GM12878 (cell line): ENCODE data around the gene KRTAP5-8. TPM values are rescaled to one million over a fixed set of nuclear protein-coding genes. Genes with fewer than 3 reads are reported as not detected.

Source experiments
- ATAC-seq: fragments of 200-7000 bp; cut with Tn5 transposase; 3 replicates; pipeline ENCODE4 v1.9.1; 2020; ENCODE audit warnings: mild to moderate bottlenecking, moderate library complexity
- BruUV-seq: library from RNA; stranded (reverse); fragments of 400-500 nt; replicated peaks from 2 replicates; lab custom pipeline; 2021; lab: Mats Ljungman, UMichigan
- CTCF ChIA-PET: fragments of 300-600 bp; sonication (Branson Sonifier 250); formaldehyde crosslinking; extraction: SDS; loops from one replicate; lab custom pipeline; 2021; ENCODE audit warnings: inconsistent platforms; lab: Yijun Ruan, JAX
- POLR2A ChIA-PET: fragments of 350-600 bp; formaldehyde crosslinking; extraction: SDS; loops from one replicate; lab custom pipeline; 2021; ENCODE audit warnings: inconsistent platforms; lab: Charles Lee
- RAD21 ChIA-PET: fragments of 300-600 bp; sonication (Branson Sonifier 250); formaldehyde crosslinking; loops from one replicate; lab custom pipeline; 2023; ENCODE audit warnings: antibody characterized with exemption; ENCODE audit not compliant: unreplicated experiment; lab: Charles Lee
- SMC1A ChIA-PET: fragments of 300-600 bp; sonication (Branson Sonifier 250); formaldehyde crosslinking; loops from one replicate; lab custom pipeline; 2023; ENCODE audit not compliant: unreplicated experiment, uncharacterized antibody; lab: Charles Lee
- DNase-seq: peaks from one replicate; pipeline ENCODE4 v3.0.0-alpha.2; 2011; ENCODE audit warnings: low read depth, low spot score
- FAIRE-seq: peaks from 3 replicates; lab custom pipeline; 2011; peaks lifted over from hg19 to GRCh38; lab: Jason Lieb, UNC
- H2AFZ ChIP-seq: 2 replicates; pipeline ENCODE4 v1.6.0; 2011; ENCODE audit warnings: low read depth, low read length, control low read depth; ENCODE audit not compliant: control insufficient read depth
- H3K27ac ChIP-seq: 2 replicates; pipeline ENCODE4 v1.5.1; 2011; ENCODE audit warnings: control low read depth; ENCODE audit not compliant: control insufficient read depth, insufficient read depth
- H3K27me3 ChIP-seq, 2 experiments: replicated peaks in 1 of 2; 2 replicates each; pipeline versions ENCODE4 v1.6.0 to v1.6.1; 2011; ENCODE audit warnings: low read length in 1 of 2; ENCODE audit not compliant: control insufficient read depth in 2 of 2, insufficient read depth in 2 of 2
- H3K36me3 ChIP-seq, 2 experiments: 2 replicates each; pipeline ENCODE4 v1.5.1; 2011; ENCODE audit warnings: low read length in 1 of 2; ENCODE audit not compliant: control insufficient read depth in 2 of 2, insufficient read depth in 2 of 2
- H3K4me1 ChIP-seq: 2 replicates; pipeline ENCODE4 v1.6.1; 2011; ENCODE audit warnings: mild to moderate bottlenecking, low read length, moderate library complexity, mixed read lengths; ENCODE audit not compliant: control insufficient read depth, insufficient read depth
- H3K4me2 ChIP-seq: 2 replicates; pipeline ENCODE4 v1.6.0; 2011; ENCODE audit warnings: control low read depth; ENCODE audit not compliant: control insufficient read depth, insufficient read depth
- H3K4me3 ChIP-seq: fragments of 200-600 bp; sonication (generic); 2 replicates; pipeline ENCODE4 v1.5.1; 2016
- H3K79me2 ChIP-seq: 2 replicates; pipeline ENCODE4 v1.6.0; 2011; ENCODE audit warnings: low read length; ENCODE audit not compliant: control insufficient read depth, insufficient read depth
- H3K9ac ChIP-seq: 2 replicates; pipeline ENCODE4 v1.8.0; 2011; ENCODE audit warnings: low read length, control low read depth, mixed read lengths; ENCODE audit not compliant: control insufficient read depth, insufficient read depth
- H3K9me3 ChIP-seq: replicated peaks from 3 replicates; pipeline ENCODE4 v1.5.1; 2011; ENCODE audit warnings: mild to moderate bottlenecking, low read length; ENCODE audit not compliant: control insufficient read depth, insufficient read depth
- H4K20me1 ChIP-seq: 2 replicates; pipeline ENCODE4 v1.6.0; 2011; ENCODE audit not compliant: control insufficient read depth, insufficient read depth
- ATF7 ChIP-seq: fragments of 450-650 bp; IDR thresholded peaks from 2 replicates; pipeline ENCODE4 v1.6.1; 2016; ENCODE audit warnings: low read depth, mild to moderate bottlenecking
- BRCA1 ChIP-seq: IDR thresholded peaks from 2 replicates; pipeline ENCODE4 v1.6.1; 2011; ENCODE audit warnings: low read depth, low read length, improper control_type of control experiment
- CREB1 ChIP-seq: IDR thresholded peaks from 2 replicates; pipeline ENCODE4 v1.6.1; 2012; ENCODE audit warnings: low read depth, mild to moderate bottlenecking, inconsistent platforms
- ESRRA ChIP-seq: IDR thresholded peaks from 2 replicates; pipeline ENCODE4 v1.6.1; 2012; ENCODE audit warnings: mild to moderate bottlenecking, low read length, improper control_type of control experiment
- FOXM1 ChIP-seq: IDR thresholded peaks from 2 replicates; pipeline ENCODE4 v1.6.1; 2012; ENCODE audit warnings: low read depth, mild to moderate bottlenecking, inconsistent platforms, low read length, moderate library complexity
- NR2F1 ChIP-seq: fragments of 450-650 bp; conservative IDR thresholded peaks from 2 replicates; pipeline ENCODE4 v1.6.1; 2017; ENCODE audit warnings: mild to moderate bottlenecking
- POLR2AphosphoS5 ChIP-seq: IDR thresholded peaks from 2 replicates; pipeline ENCODE4 v1.6.1; 2011; ENCODE audit warnings: mild to moderate bottlenecking, low read length, inconsistent platforms
- RAD51 ChIP-seq: fragments of 450-650 bp; IDR thresholded peaks from 2 replicates; pipeline ENCODE4 v1.6.1; 2016; ENCODE audit warnings: moderate library complexity, mild to moderate bottlenecking, inconsistent platforms
- SIX5 ChIP-seq: IDR thresholded peaks from 2 replicates; pipeline ENCODE4 v1.6.1; 2011; ENCODE audit warnings: mild to moderate bottlenecking, low read depth, low read length, moderate library complexity; ENCODE audit not compliant: severe bottlenecking
- SMAD5 ChIP-seq: IDR thresholded peaks from 2 replicates; pipeline ENCODE4 v1.6.1; 2016; ENCODE audit warnings: antibody characterized with exemption, low read depth
- SRF ChIP-seq, 2 experiments: IDR thresholded peaks; 2 replicates each; pipeline ENCODE4 v1.6.1; 2011; ENCODE audit warnings: low read depth in 2 of 2, low read length in 2 of 2, mild to moderate bottlenecking in 1 of 2, moderate library complexity in 1 of 2
- SUZ12 ChIP-seq: fragments of 200-600 bp; sonication (generic); IDR thresholded peaks from one replicate; pipeline ENCODE4 v1.6.1; 2018; ENCODE audit warnings: antibody characterized with exemption, mild to moderate bottlenecking; ENCODE audit not compliant: unreplicated experiment
- ZBED1 ChIP-seq: IDR thresholded peaks from 2 replicates; pipeline ENCODE4 v1.6.1; 2016; ENCODE audit warnings: borderline replicate concordance
- ZZZ3 ChIP-seq: IDR thresholded peaks from 2 replicates; pipeline ENCODE4 v1.6.1; 2011; ENCODE audit warnings: low read depth; ENCODE audit not compliant: control insufficient read depth, insufficient read length
- WGBS: methylation state at CpG from one replicate; pipeline ENCODE4 v1.1.6; 2016; ENCODE audit warnings: low lambda C conversion rate; ENCODE audit not compliant: insufficient replicate concordance, insufficient coverage; ENCODE audit errors: missing lambda C conversion rate; 5-methylcytosine and 5-hydroxymethylcytosine counted together
- in situ Hi-C: fragments of 300-500 bp; cut with MboI; formaldehyde crosslinking; loops from 9 replicates; pipeline ENCODE4 v1.14.3; 2018; ENCODE audit warnings: mixed read lengths
- intact Hi-C: fragments of 100-400 bp; cut with micrococcal nuclease; formaldehyde crosslinking; loops from one replicate; pipeline ENCODE4 v1.14.2; 2022; ENCODE audit not compliant: unreplicated experiment
- polyA plus RNA-seq, 11 experiments: library from polyadenylated mRNA; depleted of rRNA in 4 of 11; unstranded in 6 of 11; stranded (reverse) in 5 of 11; fragments of >200 nt; fragmentation: Nextera tagmentation in 4 of 11; fragmentation: Illumina TruSeq in 1 of 11; extraction: Ambion mirVana in 4 of 11; extraction: Trizol in 1 of 11; gene quantifications; 1 replicate in 1 of 11; 2 replicates in 10 of 11; pipeline versions ENCODE4 v1.2.1 to v1.2.3, GENCODE V29; 2011 to 2016; ENCODE audit warnings: inconsistent platforms in 2 of 11, missing spikeins in 2 of 11, low read depth in 1 of 11
- total RNA-seq, 4 experiments: library from RNA; depleted of rRNA in 3 of 4; stranded (reverse); fragments of >200 nt in 3 of 4; fragmentation: Illumina TruSeq in 1 of 4; extraction: Trizol in 1 of 4; gene quantifications; 2 replicates each; pipeline versions ENCODE4 v1.2.1 to v1.2.3, GENCODE V29; 2013 to 2021
- TF ChIP-seq, protein P1 (sequence below): fragments of 450-650 bp; IDR thresholded peaks from 2 replicates; pipeline ENCODE4 v1.6.1; 2016; ENCODE audit warnings: mild to moderate bottlenecking
- TF ChIP-seq, protein P2 (sequence below): fragments of 450-650 bp; IDR thresholded peaks from 2 replicates; pipeline ENCODE4 v1.6.1; 2018; ENCODE audit warnings: borderline replicate concordance, mild to moderate bottlenecking; ENCODE audit not compliant: partially characterized antibody
- TF ChIP-seq, protein P3 (sequence below): IDR thresholded peaks from 2 replicates; pipeline ENCODE4 v1.6.1; 2011; ENCODE audit warnings: mild to moderate bottlenecking, low read depth, low read length, moderate library complexity; ENCODE audit not compliant: insufficient replicate concordance

Gene KRTAP5-8
- total and polyA plus RNA-seq, 10 of the 15 experiments (the other 5 are each of a cell fraction or from before 2014, with no cell fraction given), result 0.07 to 0.36 (median 0.13) TPM; not detected in 6

- Histone ChIP-seq H3K27ac (peak overlapping the region; percentile 74), H3K27me3 (no peaks in the 10 kb centered on the region), H3K4me3 (no peak overlapping the region), H3K4me2 (0 out of 2 replicates have a peak overlapping the region, but pooled peaks have one; percentile 21), H3K4me1 (peaks cover 11% of the 10 kb centered on the region), H2AFZ (no peak overlapping the region), H3K79me2 (no peaks in the 10 kb centered on the region), H3K9ac (no peak overlapping the region), H3K9me3 (no peaks in the 10 kb centered on the region), H3K36me3 (peaks cover 17 to 26% of the 10 kb centered on the region in 2 experiments; a peak in 3 of 4 replicates), H4K20me1 (no peaks in the 10 kb centered on the region)
- ChIA-PET SMC1A (interaction anchor here (1.4 kb wide), 1 partner anchor 39 kb away, joined by 3 read pairs; no protein-coding TSS in a partner anchor), RAD21 (interaction anchor here (0.6 kb wide), 1 partner anchor 63 kb away, joined by 3 read pairs; no protein-coding TSS in a partner anchor), POLR2A (interaction anchor here (1.0 to 1.7 kb wide), 4 partner anchors 37 to 53 kb away, joined by 3 to 6 read pairs (median 4); partner anchors contain the start of genes DHCR7 and NADSYN1), CTCF (interaction anchor here (0.7 to 1.6 kb wide), 2 partner anchors 91 to 1004 kb away, joined by 3 to 6 read pairs; no protein-coding TSS in a partner anchor)
- intact Hi-C loops, result loop anchor here (1.0 kb wide), 1 partner anchor 51 kb away; no protein-coding TSS in a partner anchor
- DNase-seq, result peak; percentile 27
- BruUV-seq, result no TSS peak
- peak; percentile 99 for ATAC-seq
- WGBS, result 59% methylated on average over 15 of the region's 15 CpGs
- in situ Hi-C loops, result no loop called here
- peak; percentile 65 for FAIRE-seq
- TF ChIP-seq ZZZ3 (no peak), RAD51 (no peak), SMAD5 (no peak), ZBED1 (no peak), POLR2AphosphoS5 (0 out of 2 replicates have a peak, but pooled peaks have one; percentile 22), FOXM1 (no peak), BRCA1 (no peak), ESRRA (no peak), NR2F1 (0 out of 2 replicates have a peak, but pooled peaks have one; percentile 13), CREB1 (no peak), SUZ12 (no peak), ATF7 (no peak), SIX5 (no peak), SRF (IDR thresholded peaks at IDR 0.05; ENCODE audit: low read depth in 2 of 2, low read length in 2 of 2) (no peak)
- TF ChIP-seq, protein P1, sequence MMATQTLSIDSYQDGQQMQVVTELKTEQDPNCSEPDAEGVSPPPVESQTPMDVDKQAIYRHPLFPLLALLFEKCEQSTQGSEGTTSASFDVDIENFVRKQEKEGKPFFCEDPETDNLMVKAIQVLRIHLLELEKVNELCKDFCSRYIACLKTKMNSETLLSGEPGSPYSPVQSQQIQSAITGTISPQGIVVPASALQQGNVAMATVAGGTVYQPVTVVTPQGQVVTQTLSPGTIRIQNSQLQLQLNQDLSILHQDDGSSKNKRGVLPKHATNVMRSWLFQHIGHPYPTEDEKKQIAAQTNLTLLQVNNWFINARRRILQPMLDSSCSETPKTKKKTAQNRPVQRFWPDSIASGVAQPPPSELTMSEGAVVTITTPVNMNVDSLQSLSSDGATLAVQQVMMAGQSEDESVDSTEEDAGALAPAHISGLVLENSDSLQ, result no peak
- TF ChIP-seq, protein P2, sequence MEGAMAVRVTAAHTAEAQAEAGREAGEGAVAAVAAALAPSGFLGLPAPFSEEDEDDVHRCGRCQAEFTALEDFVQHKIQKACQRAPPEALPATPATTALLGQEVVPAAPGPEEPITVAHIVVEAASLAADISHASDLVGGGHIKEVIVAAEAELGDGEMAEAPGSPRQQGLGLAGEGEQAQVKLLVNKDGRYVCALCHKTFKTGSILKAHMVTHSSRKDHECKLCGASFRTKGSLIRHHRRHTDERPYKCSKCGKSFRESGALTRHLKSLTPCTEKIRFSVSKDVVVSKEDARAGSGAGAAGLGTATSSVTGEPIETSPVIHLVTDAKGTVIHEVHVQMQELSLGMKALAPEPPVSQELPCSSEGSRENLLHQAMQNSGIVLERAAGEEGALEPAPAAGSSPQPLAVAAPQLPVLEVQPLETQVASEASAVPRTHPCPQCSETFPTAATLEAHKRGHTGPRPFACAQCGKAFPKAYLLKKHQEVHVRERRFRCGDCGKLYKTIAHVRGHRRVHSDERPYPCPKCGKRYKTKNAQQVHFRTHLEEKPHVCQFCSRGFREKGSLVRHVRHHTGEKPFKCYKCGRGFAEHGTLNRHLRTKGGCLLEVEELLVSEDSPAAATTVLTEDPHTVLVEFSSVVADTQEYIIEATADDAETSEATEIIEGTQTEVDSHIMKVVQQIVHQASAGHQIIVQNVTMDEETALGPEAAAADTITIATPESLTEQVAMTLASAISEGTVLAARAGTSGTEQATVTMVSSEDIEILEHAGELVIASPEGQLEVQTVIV, result no peak
- TF ChIP-seq, protein P3, sequence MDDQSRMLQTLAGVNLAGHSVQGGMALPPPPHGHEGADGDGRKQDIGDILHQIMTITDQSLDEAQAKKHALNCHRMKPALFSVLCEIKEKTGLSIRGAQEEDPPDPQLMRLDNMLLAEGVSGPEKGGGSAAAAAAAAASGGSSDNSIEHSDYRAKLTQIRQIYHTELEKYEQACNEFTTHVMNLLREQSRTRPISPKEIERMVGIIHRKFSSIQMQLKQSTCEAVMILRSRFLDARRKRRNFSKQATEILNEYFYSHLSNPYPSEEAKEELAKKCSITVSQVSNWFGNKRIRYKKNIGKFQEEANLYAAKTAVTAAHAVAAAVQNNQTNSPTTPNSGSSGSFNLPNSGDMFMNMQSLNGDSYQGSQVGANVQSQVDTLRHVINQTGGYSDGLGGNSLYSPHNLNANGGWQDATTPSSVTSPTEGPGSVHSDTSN, result no peak
These were observed 48.3 kb upstream of the KRTAP5-8 start for GRCh38 chr11:71489311-71490043.
